Loucy (cell line): Measurements from ENCODE around the gene CCDC102A.

Experiments
- H2AFZ ChIP-seq: fragments of 200-600 bp; sonication (generic); 2 replicates; pipeline ENCODE4 v1.6.0; 2016; ENCODE audit warnings: antibody characterized with exemption, mild to moderate bottlenecking, low read length, moderate library complexity
- H3F3A ChIP-seq: fragments of 200-600 bp; 2 replicates; pipeline ENCODE4 v1.6.0; 2016; ENCODE audit warnings: antibody characterized with exemption, low read depth, mild to moderate bottlenecking
- H3K27me3 ChIP-seq: fragments of 200-600 bp; sonication (generic); 2 replicates; pipeline ENCODE4 v1.6.1; 2014; ENCODE audit warnings: low read length, mild to moderate bottlenecking; ENCODE audit not compliant: insufficient read depth, poor library complexity, severe bottlenecking
- H3K36me3 ChIP-seq: fragments of 200-600 bp; sonication (generic); 2 replicates; pipeline ENCODE4 v1.6.1; 2016; ENCODE audit warnings: low read length; ENCODE audit not compliant: insufficient read depth
- H3K4me1 ChIP-seq: fragments of 200-600 bp; sonication (generic); 2 replicates; pipeline ENCODE4 v1.5.1; 2014; ENCODE audit warnings: low read length, mild to moderate bottlenecking; ENCODE audit not compliant: insufficient read depth, poor library complexity, severe bottlenecking
- H3K4me2 ChIP-seq: fragments of 200-600 bp; sonication (generic); 2 replicates; pipeline ENCODE4 v1.6.0; 2014; ENCODE audit warnings: antibody characterized with exemption, low read length, low read depth, mild to moderate bottlenecking; ENCODE audit not compliant: poor library complexity, severe bottlenecking
- H3K4me3 ChIP-seq: fragments of 200-600 bp; sonication (generic); 2 replicates; pipeline ENCODE4 v1.5.1; 2014; ENCODE audit warnings: low read length, mild to moderate bottlenecking, mixed read lengths; ENCODE audit not compliant: poor library complexity, severe bottlenecking
- H3K79me2 ChIP-seq: fragments of 200-600 bp; sonication (generic); 2 replicates; pipeline ENCODE4 v1.6.1; 2014; ENCODE audit warnings: low read length; ENCODE audit not compliant: insufficient read depth
- H3K9ac ChIP-seq: fragments of 200-600 bp; sonication (generic); 2 replicates; pipeline ENCODE4 v1.6.0; 2014; ENCODE audit warnings: mild to moderate bottlenecking, low read depth, low read length, moderate library complexity; ENCODE audit not compliant: poor library complexity, severe bottlenecking
- H3K9me2 ChIP-seq: fragments of 200-600 bp; sonication (generic); replicated peaks from 2 replicates; pipeline ENCODE4 v1.6.1; 2016; ENCODE audit warnings: low read depth, low read length, mixed read lengths
- H3K9me3 ChIP-seq: fragments of 200-600 bp; sonication (generic); 2 replicates; pipeline ENCODE4 v1.6.1; 2014; ENCODE audit warnings: mild to moderate bottlenecking, antibody characterized with exemption, low read length, low read depth; ENCODE audit not compliant: insufficient read depth
- H4K20me1 ChIP-seq: fragments of 200-600 bp; sonication (generic); 2 replicates; pipeline ENCODE4 v1.6.0; 2014; ENCODE audit warnings: antibody characterized with exemption, low read length, mild to moderate bottlenecking; ENCODE audit not compliant: insufficient read depth, poor library complexity, severe bottlenecking
- EZH2phosphoT487 ChIP-seq: fragments of 200-600 bp; IDR thresholded peaks from 2 replicates; pipeline ENCODE4 v1.6.1; 2018; ENCODE audit warnings: antibody characterized with exemption, mild to moderate bottlenecking, moderate library complexity, borderline replicate concordance
- TF ChIP-seq, protein P1 (sequence below): fragments of 200-600 bp; sonication (generic); conservative IDR thresholded peaks from 2 replicates; pipeline ENCODE4 v1.5.1; 2014; ENCODE audit warnings: mild to moderate bottlenecking, antibody characterized with exemption, low read length

Gene CCDC102A

GRCh38 chr16:57468346-57468745 lies 68.0 kb downstream of the CCDC102A start:
- no peak overlapping the region for H3K9ac ChIP-seq
- H3K4me1 ChIP-seq = peaks cover 15% of the 10 kb centered on the region
- no peak overlapping the region for H3K4me3 ChIP-seq
- H3K79me2 ChIP-seq = peaks cover 33% of the 10 kb centered on the region
- no peaks in the 10 kb centered on the region for H3F3A ChIP-seq
- no peaks in the 10 kb centered on the region for H3K27me3 ChIP-seq
- H3K9me2 ChIP-seq = no peaks in the 10 kb centered on the region
- H3K9me3 ChIP-seq = no peaks in the 10 kb centered on the region
- no peak overlapping the region for H3K4me2 ChIP-seq
- TF ChIP-seq, protein P1, sequence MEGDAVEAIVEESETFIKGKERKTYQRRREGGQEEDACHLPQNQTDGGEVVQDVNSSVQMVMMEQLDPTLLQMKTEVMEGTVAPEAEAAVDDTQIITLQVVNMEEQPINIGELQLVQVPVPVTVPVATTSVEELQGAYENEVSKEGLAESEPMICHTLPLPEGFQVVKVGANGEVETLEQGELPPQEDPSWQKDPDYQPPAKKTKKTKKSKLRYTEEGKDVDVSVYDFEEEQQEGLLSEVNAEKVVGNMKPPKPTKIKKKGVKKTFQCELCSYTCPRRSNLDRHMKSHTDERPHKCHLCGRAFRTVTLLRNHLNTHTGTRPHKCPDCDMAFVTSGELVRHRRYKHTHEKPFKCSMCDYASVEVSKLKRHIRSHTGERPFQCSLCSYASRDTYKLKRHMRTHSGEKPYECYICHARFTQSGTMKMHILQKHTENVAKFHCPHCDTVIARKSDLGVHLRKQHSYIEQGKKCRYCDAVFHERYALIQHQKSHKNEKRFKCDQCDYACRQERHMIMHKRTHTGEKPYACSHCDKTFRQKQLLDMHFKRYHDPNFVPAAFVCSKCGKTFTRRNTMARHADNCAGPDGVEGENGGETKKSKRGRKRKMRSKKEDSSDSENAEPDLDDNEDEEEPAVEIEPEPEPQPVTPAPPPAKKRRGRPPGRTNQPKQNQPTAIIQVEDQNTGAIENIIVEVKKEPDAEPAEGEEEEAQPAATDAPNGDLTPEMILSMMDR = no peak
- TF ChIP-seq EZH2phosphoT487 = no peak
- peaks cover 61% of the 10 kb centered on the region; the same call in 1 of the 2 replicates for H3K36me3 ChIP-seq
- peaks cover 27% of the 10 kb centered on the region for H4K20me1 ChIP-seq
- H2AFZ ChIP-seq = no peak overlapping the region

GRCh38 chr16:57464523-57464922 lies 71.8 kb downstream of the CCDC102A start:
- Histone ChIP-seq H3K9ac (peak overlapping the region; percentile 84), H3K4me2 (peak overlapping the region; percentile 86), H3K27me3 (no peaks in the 10 kb centered on the region)

GRCh38 chr16:57462978-57463362 lies 73.4 kb downstream of the CCDC102A start:
- Histone ChIP-seq H3K4me1 (peaks cover 15% of the 10 kb centered on the region), H3K36me3 (peaks cover 22% of the 10 kb centered on the region; the same call in 1 of the 2 replicates), H3K27me3 (no peaks in the 10 kb centered on the region), H3K9ac (peak overlapping the region; percentile 84), H3F3A (no peaks in the 10 kb centered on the region), H3K79me2 (peaks cover 39% of the 10 kb centered on the region), H3K4me2 (peak overlapping the region; percentile 86), H3K9me2 (no peaks in the 10 kb centered on the region), H3K9me3 (no peaks in the 10 kb centered on the region), H4K20me1 (peaks cover 32% of the 10 kb centered on the region), H3K4me3 (peak overlapping the region; percentile 94), H2AFZ (no peak overlapping the region)
- TF ChIP-seq, protein P1 = no peak
- no peak for TF ChIP-seq EZH2phosphoT487

More at GRCh38 chr16:57464523-57464922, 71.8 kb downstream of the CCDC102A start:
- Histone ChIP-seq H3K4me3 (peak overlapping the region; percentile 24), H3K79me2 (peaks cover 39% of the 10 kb centered on the region), H3K36me3 (peaks cover 31% of the 10 kb centered on the region; the same call in 1 of the 2 replicates), H3K9me3 (no peaks in the 10 kb centered on the region), H2AFZ (no peak overlapping the region), H4K20me1 (peaks cover 32% of the 10 kb centered on the region), H3K4me1 (peaks cover 15% of the 10 kb centered on the region), H3F3A (no peaks in the 10 kb centered on the region), H3K9me2 (no peaks in the 10 kb centered on the region)
- TF ChIP-seq, protein P1 = no peak
- no peak for TF ChIP-seq EZH2phosphoT487
